HEK293 (cell line): ENCODE measurements around the gene TRAPPC8.

Source experiments
- CTCF ChIA-PET: fragments of 350-600 bp; formaldehyde crosslinking; extraction: SDS; loops from one replicate; lab custom pipeline; 2021; ENCODE audit warnings: antibody characterized with exemption; lab: Yijun Ruan, JAX
- POLR2A ChIA-PET: fragments of 300-600 bp; formaldehyde crosslinking; extraction: SDS; loops from one replicate; lab custom pipeline; 2020; ENCODE audit warnings: antibody characterized with exemption, inconsistent platforms; lab: Yijun Ruan, JAX
- H3K27ac ChIP-seq: fragments of 200-500 bp; sonication (Bioruptor generic); 2 replicates; pipeline ENCODE4 v1.5.1; 2014; ENCODE audit warnings: low read depth, low read length, control low read depth, inconsistent platforms; ENCODE audit errors: extremely low read depth
- H3K36me3 ChIP-seq, 2 experiments: fragments of 200-500 bp in 1 of 2; sonication (Bioruptor generic) in 1 of 2; 1 replicate in 1 of 2; 2 replicates in 1 of 2; pipeline ENCODE4 v1.5.1; 2014 to 2017; ENCODE audit warnings: inconsistent platforms in 2 of 2, low read length in 2 of 2; ENCODE audit not compliant: control insufficient read depth in 2 of 2, insufficient read depth in 1 of 2
- H3K4me1 ChIP-seq: fragments of 200-500 bp; sonication (Bioruptor generic); 2 replicates; pipeline ENCODE4 v1.5.1; 2014; ENCODE audit warnings: mild to moderate bottlenecking, low read length, inconsistent platforms; ENCODE audit not compliant: control insufficient read depth, insufficient read depth
- H3K4me3 ChIP-seq: 2 replicates; pipeline ENCODE4 v1.5.1; 2011; ENCODE audit warnings: low read depth, mild to moderate bottlenecking, control low read depth, low read length, moderate library complexity
- H3K9me3 ChIP-seq: fragments of 200-500 bp; sonication (Bioruptor generic); 2 replicates; pipeline ENCODE4 v1.5.1; 2014; ENCODE audit warnings: low read depth, low read length, inconsistent platforms; ENCODE audit not compliant: control insufficient read depth, insufficient read depth
- BCL6B ChIP-seq: fragments of 450-650 bp; formaldehyde crosslinking; IDR thresholded peaks from 2 replicates; pipeline ENCODE4 v1.5.1; 2017; ENCODE audit warnings: missing biosample characterization, missing genetic modification characterization
- KLF7 ChIP-seq: fragments of 450-650 bp; formaldehyde crosslinking; IDR thresholded peaks from 2 replicates; pipeline ENCODE4 v1.5.1; 2016; ENCODE audit warnings: missing biosample characterization, missing genetic modification characterization, borderline replicate concordance
- SCRT2 ChIP-seq: fragments of 450-650 bp; formaldehyde crosslinking; IDR thresholded peaks from 2 replicates; pipeline ENCODE4 v1.5.1; 2016; ENCODE audit warnings: missing biosample characterization, missing genetic modification characterization
- TCF7L2 ChIP-seq: IDR thresholded peaks from 2 replicates; pipeline ENCODE4 v1.6.1; 2011; ENCODE audit warnings: low read depth, mild to moderate bottlenecking, inconsistent platforms, low read length, moderate library complexity, borderline replicate concordance
- TRIM28 ChIP-seq: IDR thresholded peaks from 2 replicates; pipeline ENCODE4 v1.6.1; 2011; ENCODE audit warnings: low read length, control low read depth, borderline replicate concordance
- ZBTB11 ChIP-seq: fragments of 450-650 bp; formaldehyde crosslinking; conservative IDR thresholded peaks from 2 replicates; pipeline ENCODE4 v1.5.1; 2016; ENCODE audit warnings: low read depth, missing biosample characterization, missing genetic modification characterization
- ZFP69B ChIP-seq: fragments of 450-650 bp; formaldehyde crosslinking; IDR thresholded peaks from 2 replicates; pipeline ENCODE4 v1.5.1; 2016; ENCODE audit warnings: missing biosample characterization, missing genetic modification characterization
- ZNF248 ChIP-seq: fragments of 450-650 bp; formaldehyde crosslinking; IDR thresholded peaks from 2 replicates; pipeline ENCODE4 v1.5.1; 2017; ENCODE audit warnings: missing biosample characterization, missing genetic modification characterization
- ZNF580 ChIP-seq: fragments of 450-650 bp; formaldehyde crosslinking; IDR thresholded peaks from 2 replicates; pipeline ENCODE4 v1.5.1; 2016; ENCODE audit warnings: missing biosample characterization, missing genetic modification characterization
- ZNF670 ChIP-seq: fragments of 450-650 bp; formaldehyde crosslinking; IDR thresholded peaks from 2 replicates; pipeline ENCODE4 v1.5.1; 2016; ENCODE audit warnings: missing biosample characterization, missing genetic modification characterization, low read depth
- ZNF747 ChIP-seq: fragments of 450-650 bp; formaldehyde crosslinking; IDR thresholded peaks from 2 replicates; pipeline ENCODE4 v1.5.1; 2016; ENCODE audit warnings: missing biosample characterization, missing genetic modification characterization
- TF ChIP-seq, protein P1 (sequence below): fragments of 450-650 bp; formaldehyde crosslinking; IDR thresholded peaks from 2 replicates; pipeline ENCODE4 v1.5.1; 2016; ENCODE audit warnings: missing biosample characterization, missing genetic modification characterization
- TF ChIP-seq, protein P2 (sequence below): fragments of 450-650 bp; formaldehyde crosslinking; optimal IDR thresholded peaks from 2 replicates; pipeline ENCODE3; 2016; ENCODE audit warnings: missing biosample characterization, mild to moderate bottlenecking, missing genetic modification characterization
- TF ChIP-seq, protein P3 (sequence below): fragments of 450-650 bp; formaldehyde crosslinking; IDR thresholded peaks from 2 replicates; pipeline ENCODE4 v1.5.1; 2016; ENCODE audit warnings: missing biosample characterization, missing genetic modification characterization
- TF ChIP-seq, protein P4 (sequence below): fragments of 450-650 bp; formaldehyde crosslinking; IDR thresholded peaks from 2 replicates; pipeline ENCODE4 v1.5.1; 2017; ENCODE audit warnings: missing biosample characterization, missing genetic modification characterization

TRAPPC8 gene

GRCh38 chr18:31875301-31875700 is 67.6 kb downstream of the TRAPPC8 start (continued):
- TF ChIP-seq ZNF248, result no peak
- no peak for TF ChIP-seq BCL6B

DNA sequence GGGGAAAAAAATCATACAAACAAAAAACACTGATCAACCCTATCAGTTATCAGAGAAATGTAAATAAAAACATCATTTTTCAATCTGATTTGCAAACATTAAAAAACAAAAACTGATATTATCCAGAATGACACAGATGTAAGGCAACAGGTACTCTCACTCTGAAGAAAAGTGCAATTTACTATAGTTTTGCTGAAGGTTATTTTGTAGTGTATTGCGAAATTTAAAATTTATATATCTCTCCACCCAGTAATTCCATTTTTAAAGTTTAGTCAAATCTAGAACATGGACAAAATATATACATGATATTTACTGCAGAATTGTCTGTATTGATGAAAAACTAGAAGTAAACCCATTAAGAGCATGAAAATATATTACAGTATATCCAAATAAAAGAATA is 79.8 kb downstream of the TRAPPC8 start:
- TF ChIP-seq SCRT2, result 0 out of 2 replicates have a peak, but pooled peaks have one; percentile 35
- TF ChIP-seq ZBTB11 (tag by site-specific recombination), result no peak
- H3K36me3 ChIP-seq, result peaks cover 15 to 53% of the 10 kb centered on the region in 2 experiments
- CTCF ChIA-PET, result interaction anchor here (1.1 kb wide), 1 partner anchor 114 kb away, joined by 3 read pairs; no protein-coding TSS in a partner anchor
- no peaks in the 10 kb centered on the region for H3K9me3 ChIP-seq
- no peaks in the 10 kb centered on the region for H3K4me1 ChIP-seq
- no peak overlapping the region for H3K4me3 ChIP-seq
- POLR2A ChIA-PET, result no interaction called here
- no peak overlapping the region for H3K27ac ChIP-seq

GRCh38 chr18:31860488-31860887 is 82.4 kb downstream of the TRAPPC8 start:
- Histone ChIP-seq H3K4me1 (no peaks in the 10 kb centered on the region), H3K4me3 (no peak overlapping the region), H3K9me3 (no peaks in the 10 kb centered on the region), H3K36me3 (peaks cover 15 to 62% of the 10 kb centered on the region in 2 experiments), H3K27ac (no peak overlapping the region)
- ChIA-PET POLR2A (no interaction called here), CTCF (interaction anchor here (0.5 to 0.6 kb wide), 2 partner anchors 8 to 23 kb away, joined by 3 read pairs; no protein-coding TSS in a partner anchor)
- TF ChIP-seq TCF7L2 (no peak), ZFP69B (tag by site-specific recombination) (no peak), ZNF747 (tag by site-specific recombination) (no peak), ZNF580 (tag by site-specific recombination) (no peak), KLF7 (tag by site-specific recombination) (no peak), ZNF670 (no peak), TRIM28 (no peak)
- TF ChIP-seq, protein P1, sequence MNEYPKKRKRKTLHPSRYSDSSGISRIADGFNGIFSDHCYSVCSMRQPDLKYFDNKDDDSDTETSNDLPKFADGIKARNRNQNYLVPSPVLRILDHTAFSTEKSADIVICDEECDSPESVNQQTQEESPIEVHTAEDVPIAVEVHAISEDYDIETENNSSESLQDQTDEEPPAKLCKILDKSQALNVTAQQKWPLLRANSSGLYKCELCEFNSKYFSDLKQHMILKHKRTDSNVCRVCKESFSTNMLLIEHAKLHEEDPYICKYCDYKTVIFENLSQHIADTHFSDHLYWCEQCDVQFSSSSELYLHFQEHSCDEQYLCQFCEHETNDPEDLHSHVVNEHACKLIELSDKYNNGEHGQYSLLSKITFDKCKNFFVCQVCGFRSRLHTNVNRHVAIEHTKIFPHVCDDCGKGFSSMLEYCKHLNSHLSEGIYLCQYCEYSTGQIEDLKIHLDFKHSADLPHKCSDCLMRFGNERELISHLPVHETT (tag by site-specific recombination), result no peak
- TF ChIP-seq, protein P2, sequence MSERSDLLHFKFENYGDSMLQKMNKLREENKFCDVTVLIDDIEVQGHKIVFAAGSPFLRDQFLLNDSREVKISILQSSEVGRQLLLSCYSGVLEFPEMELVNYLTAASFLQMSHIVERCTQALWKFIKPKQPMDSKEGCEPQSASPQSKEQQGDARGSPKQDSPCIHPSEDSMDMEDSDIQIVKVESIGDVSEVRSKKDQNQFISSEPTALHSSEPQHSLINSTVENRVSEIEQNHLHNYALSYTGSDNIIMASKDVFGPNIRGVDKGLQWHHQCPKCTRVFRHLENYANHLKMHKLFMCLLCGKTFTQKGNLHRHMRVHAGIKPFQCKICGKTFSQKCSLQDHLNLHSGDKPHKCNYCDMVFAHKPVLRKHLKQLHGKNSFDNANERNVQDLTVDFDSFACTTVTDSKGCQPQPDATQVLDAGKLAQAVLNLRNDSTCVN (tag by site-specific recombination), result no peak
- TF ChIP-seq, protein P3, sequence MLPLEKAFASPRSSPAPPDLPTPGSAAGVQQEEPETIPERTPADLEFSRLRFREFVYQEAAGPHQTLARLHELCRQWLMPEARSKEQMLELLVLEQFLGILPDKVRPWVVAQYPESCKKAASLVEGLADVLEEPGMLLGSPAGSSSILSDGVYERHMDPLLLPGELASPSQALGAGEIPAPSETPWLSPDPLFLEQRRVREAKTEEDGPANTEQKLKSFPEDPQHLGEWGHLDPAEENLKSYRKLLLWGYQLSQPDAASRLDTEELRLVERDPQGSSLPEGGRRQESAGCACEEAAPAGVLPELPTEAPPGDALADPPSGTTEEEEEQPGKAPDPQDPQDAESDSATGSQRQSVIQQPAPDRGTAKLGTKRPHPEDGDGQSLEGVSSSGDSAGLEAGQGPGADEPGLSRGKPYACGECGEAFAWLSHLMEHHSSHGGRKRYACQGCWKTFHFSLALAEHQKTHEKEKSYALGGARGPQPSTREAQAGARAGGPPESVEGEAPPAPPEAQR, result no peak
- TF ChIP-seq, protein P4, sequence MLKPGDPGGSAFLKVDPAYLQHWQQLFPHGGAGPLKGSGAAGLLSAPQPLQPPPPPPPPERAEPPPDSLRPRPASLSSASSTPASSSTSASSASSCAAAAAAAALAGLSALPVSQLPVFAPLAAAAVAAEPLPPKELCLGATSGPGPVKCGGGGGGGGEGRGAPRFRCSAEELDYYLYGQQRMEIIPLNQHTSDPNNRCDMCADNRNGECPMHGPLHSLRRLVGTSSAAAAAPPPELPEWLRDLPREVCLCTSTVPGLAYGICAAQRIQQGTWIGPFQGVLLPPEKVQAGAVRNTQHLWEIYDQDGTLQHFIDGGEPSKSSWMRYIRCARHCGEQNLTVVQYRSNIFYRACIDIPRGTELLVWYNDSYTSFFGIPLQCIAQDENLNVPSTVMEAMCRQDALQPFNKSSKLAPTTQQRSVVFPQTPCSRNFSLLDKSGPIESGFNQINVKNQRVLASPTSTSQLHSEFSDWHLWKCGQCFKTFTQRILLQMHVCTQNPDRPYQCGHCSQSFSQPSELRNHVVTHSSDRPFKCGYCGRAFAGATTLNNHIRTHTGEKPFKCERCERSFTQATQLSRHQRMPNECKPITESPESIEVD (tag by site-specific recombination), result no peak
